Measurements from ENCODE around the gene CDH13. TPM values are rescaled to one million over a fixed set of nuclear protein-coding genes. Genes with fewer than 3 reads are reported as not detected.

CDH13 gene
- total and polyA plus RNA-seq, 9 of the 15 experiments (the other 6 are each of a cell fraction or from before 2014, with no cell fraction given): 0.03 TPM; not detected in 8

DNA sequence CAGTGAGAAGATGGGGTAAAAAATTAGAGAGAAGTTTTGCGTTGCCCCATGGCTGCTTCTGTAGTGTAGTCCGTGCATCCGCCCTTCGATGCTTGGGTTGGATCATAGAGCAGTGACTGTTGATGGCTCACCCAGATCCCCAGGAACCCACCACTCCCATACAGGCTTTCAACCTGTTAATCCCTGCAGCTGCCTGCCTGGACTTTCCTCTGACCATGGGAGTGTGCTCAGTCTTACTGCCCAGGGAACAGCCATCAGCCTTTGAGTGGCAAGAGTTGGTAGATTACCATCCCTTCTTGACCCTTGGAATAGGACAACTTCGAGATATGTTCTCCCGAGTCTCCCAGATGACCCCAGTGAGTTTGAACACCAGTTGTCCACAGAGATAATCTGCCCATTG is 881.5 kb downstream of the CDH13 start (continued):
- TF ChIP-seq, protein P1, sequence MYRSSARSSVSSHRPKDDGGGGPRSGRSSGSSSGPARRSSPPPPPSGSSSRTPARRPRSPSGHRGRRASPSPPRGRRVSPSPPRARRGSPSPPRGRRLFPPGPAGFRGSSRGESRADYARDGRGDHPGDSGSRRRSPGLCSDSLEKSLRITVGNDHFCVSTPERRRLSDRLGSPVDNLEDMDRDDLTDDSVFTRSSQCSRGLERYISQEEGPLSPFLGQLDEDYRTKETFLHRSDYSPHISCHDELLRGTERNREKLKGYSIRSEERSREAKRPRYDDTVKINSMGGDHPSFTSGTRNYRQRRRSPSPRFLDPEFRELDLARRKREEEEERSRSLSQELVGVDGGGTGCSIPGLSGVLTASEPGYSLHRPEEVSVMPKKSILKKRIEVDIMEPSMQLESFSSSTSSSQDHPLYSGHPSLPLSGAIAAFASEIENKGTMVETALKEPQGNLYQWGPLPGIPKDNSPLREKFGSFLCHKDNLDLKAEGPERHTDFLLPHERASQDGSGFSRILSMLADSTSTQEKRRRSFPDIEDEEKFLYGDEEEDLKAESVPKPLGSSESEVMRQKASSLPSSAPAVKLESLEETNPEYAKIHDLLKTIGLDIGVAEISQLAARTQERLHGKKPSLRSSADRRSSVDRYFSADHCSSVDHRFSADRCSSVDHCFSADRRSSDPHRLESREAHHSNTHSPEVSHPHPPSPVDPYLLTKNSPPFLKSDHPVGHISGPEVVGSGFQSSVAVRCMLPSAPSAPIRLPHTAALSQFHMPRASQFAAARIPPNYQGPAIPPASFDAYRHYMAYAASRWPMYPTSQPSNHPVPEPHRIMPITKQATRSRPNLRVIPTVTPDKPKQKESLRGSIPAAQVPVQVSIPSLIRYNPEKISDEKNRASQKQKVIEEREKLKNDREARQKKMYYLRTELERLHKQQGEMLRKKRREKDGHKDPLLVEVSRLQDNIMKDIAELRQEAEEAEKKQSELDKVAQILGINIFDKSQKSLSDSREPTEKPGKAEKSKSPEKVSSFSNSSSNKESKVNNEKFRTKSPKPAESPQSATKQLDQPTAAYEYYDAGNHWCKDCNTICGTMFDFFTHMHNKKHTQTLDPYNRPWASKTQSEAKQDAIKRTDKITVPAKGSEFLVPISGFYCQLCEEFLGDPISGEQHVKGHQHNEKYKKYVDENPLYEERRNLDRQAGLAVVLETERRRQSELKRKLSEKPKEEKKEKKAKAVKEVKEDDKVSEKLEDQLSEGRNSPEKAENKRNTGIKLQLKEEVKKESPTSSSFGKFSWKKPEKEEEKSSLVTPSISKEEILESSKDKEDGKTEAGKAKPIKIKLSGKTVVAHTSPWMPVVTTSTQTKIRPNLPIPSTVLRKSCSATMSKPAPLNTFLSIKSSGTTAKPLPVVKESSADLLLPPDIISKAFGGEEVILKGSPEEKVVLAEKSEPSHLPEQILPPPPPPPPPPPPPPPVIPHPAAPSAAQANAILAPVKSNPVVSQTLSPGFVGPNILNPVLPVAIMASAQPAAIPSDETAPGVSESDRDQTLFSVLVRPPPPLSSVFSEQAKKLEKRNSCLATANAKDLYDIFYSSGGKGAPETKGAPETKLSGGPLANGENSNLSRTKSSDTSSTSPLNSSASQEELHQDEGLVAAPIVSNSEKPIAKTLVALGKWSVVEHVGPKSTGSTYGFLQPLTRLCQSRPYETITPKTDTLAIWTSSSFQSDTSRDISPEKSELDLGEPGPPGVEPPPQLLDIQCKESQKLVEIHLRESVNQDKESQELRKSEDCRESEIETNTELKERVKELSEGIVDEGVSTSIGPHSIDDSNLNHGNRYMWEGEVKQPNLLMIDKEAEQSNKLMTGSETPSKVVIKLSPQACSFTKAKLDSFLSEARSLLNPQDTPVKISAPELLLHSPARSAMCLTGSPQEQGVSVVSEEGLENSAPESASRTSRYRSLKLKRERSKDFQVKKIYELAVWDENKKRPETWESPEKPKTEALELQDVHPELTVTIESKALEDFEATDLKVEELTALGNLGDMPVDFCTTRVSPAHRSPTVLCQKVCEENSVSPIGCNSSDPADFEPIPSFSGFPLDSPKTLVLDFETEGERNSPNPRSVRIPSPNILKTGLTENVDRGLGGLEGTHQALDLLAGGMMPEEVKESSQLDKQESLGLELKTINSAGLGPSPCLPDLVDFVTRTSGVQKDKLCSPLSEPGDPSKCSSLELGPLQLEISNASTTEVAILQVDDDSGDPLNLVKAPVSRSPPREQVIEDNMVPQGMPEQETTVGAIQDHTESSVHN (IDR thresholded peaks at IDR 0.05; ENCODE audit: borderline replicate concordance in 1 of 2, low read depth in 1 of 2): no peak
- no peak for TF ChIP-seq SRSF1 (IDR thresholded peaks at IDR 0.05; ENCODE audit: low read depth, low read length)
- TF ChIP-seq ASH1L (IDR thresholded peaks at IDR 0.05; ENCODE audit: borderline replicate concordance, low read depth, partially characterized antibody): no peak
- TF ChIP-seq, protein P2, sequence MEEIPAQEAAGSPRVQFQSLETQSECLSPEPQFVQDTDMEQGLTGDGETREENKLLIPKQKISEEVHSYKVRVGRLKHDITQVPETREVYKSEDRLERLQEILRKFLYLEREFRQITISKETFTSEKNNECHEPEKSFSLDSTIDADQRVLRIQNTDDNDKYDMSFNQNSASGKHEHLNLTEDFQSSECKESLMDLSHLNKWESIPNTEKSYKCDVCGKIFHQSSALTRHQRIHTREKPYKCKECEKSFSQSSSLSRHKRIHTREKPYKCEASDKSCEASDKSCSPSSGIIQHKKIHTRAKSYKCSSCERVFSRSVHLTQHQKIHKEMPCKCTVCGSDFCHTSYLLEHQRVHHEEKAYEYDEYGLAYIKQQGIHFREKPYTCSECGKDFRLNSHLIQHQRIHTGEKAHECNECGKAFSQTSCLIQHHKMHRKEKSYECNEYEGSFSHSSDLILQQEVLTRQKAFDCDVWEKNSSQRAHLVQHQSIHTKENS (CRISPR knock-in tag; IDR thresholded peaks at IDR 0.05): no peak

All from K562 (cell line).